Measurements from ENCODE around the gene CRYBG1. TPM values are rescaled to one million over a fixed set of nuclear protein-coding genes. Genes with fewer than 3 reads are reported as not detected.

CRYBG1 gene
- total RNA-seq, 1 donor = 105 TPM

GRCh38 chr6:106522562-106523250 is 162.2 kb downstream of the CRYBG1 start:
- no peak overlapping the region for H3K4me3 ChIP-seq (ENCODE audit: low read depth, low read length)
- no peak for TF ChIP-seq CTCF (IDR thresholded peaks at IDR 0.05; ENCODE audit: insufficient read depth, low read length)
- no peak for DNase-seq (ENCODE audit: low read depth)

- H3K4me3 ChIP-seq (ENCODE audit: low read depth, low read length) = no peak overlapping the region
- no peak for TF ChIP-seq CTCF (IDR thresholded peaks at IDR 0.05; ENCODE audit: insufficient read depth, low read length)
- no peak for DNase-seq (ENCODE audit: low read depth)
These were observed 164.8 kb downstream of the CRYBG1 start for GRCh38 chr6:106525107-106525881.

- no peak for TF ChIP-seq CTCF (IDR thresholded peaks at IDR 0.05; ENCODE audit: insufficient read depth, low read length)
- H3K4me3 ChIP-seq (ENCODE audit: low read depth, low read length) = no peak overlapping the region
- no peak for DNase-seq (ENCODE audit: low read depth)
These were observed 165.4 kb downstream of the CRYBG1 start for GRCh38 chr6:106525882-106526275.

- DNase-seq (ENCODE audit: low read depth) = peak; percentile 52
- TF ChIP-seq CTCF (IDR thresholded peaks at IDR 0.05; ENCODE audit: insufficient read depth, low read length) = no peak
- H3K4me3 ChIP-seq (ENCODE audit: low read depth, low read length) = no peak overlapping the region
These were observed 166.6 kb downstream of the CRYBG1 start for GRCh38 chr6:106527117-106527516.

- no peak overlapping the region for H3K4me3 ChIP-seq (ENCODE audit: low read depth, low read length)
- peak; percentile 97 for DNase-seq (ENCODE audit: low read depth)
- no peak for TF ChIP-seq CTCF (IDR thresholded peaks at IDR 0.05; ENCODE audit: insufficient read depth, low read length)
These were observed 167.5 kb downstream of the CRYBG1 start for GRCh38 chr6:106527979-106528378.

- no peak overlapping the region for H3K4me3 ChIP-seq (ENCODE audit: low read depth, low read length)
- no peak for TF ChIP-seq CTCF (IDR thresholded peaks at IDR 0.05; ENCODE audit: insufficient read depth, low read length)
- DNase-seq (ENCODE audit: low read depth) = no peak
These were observed 168.0 kb downstream of the CRYBG1 start for GRCh38 chr6:106528521-106528920.

Measured in fibroblast of the aortic adventitia (primary cell).